Fibroblast of skin of left quadriceps (primary cell): ENCODE measurements around the gene OPCML.

ENCODE experiments used
- DNase-seq, 2 experiments: peaks; one replicate each; pipeline ENCODE4 v3.0.0-alpha.2; 2013; ENCODE audit warnings: low read depth in 2 of 2

Gene OPCML

GRCh38 chr11:133413703-133414102 lies 118.6 kb downstream of the OPCML start:
- DNase-seq = no peak

GRCh38 chr11:133409799-133410198 lies 122.5 kb downstream of the OPCML start:
- DNase-seq = no peak

GRCh38 chr11:133408936-133409335 lies 123.4 kb downstream of the OPCML start:
- no peak for DNase-seq

GRCh38 chr11:133408402-133408801 lies 123.9 kb downstream of the OPCML start:
- no peak for DNase-seq

- no peak for DNase-seq
Observed at GRCh38 chr11:133406489-133406888, 125.8 kb downstream of the OPCML start.

- no peak for DNase-seq
Observed at GRCh38 chr11:133403900-133404299, 128.4 kb downstream of the OPCML start.

- no peak for DNase-seq
Observed at GRCh38 chr11:133402551-133402950, 129.8 kb downstream of the OPCML start.

GRCh38 chr11:133399855-133400625 lies 132.3 kb downstream of the OPCML start:
- DNase-seq = no peak

GRCh38 chr11:133399294-133399693 lies 133.0 kb downstream of the OPCML start:
- no peak for DNase-seq

- no peak for DNase-seq
Observed at GRCh38 chr11:133390803-133391202, 141.5 kb downstream of the OPCML start.

- DNase-seq = no peak
Observed at GRCh38 chr11:133388975-133389568, 143.2 kb downstream of the OPCML start.

GRCh38 chr11:133388260-133388659 lies 144.0 kb downstream of the OPCML start:
- DNase-seq = no peak

GRCh38 chr11:133386852-133387251 lies 145.4 kb downstream of the OPCML start:
- DNase-seq = no peak

- no peak for DNase-seq
Observed at GRCh38 chr11:133386262-133386661, 146.0 kb downstream of the OPCML start.

- no peak for DNase-seq
Observed at GRCh38 chr11:133385781-133386180, 146.5 kb downstream of the OPCML start.

GRCh38 chr11:133384731-133385130 lies 147.6 kb downstream of the OPCML start:
- no peak for DNase-seq

GRCh38 chr11:133383689-133384088 lies 148.6 kb downstream of the OPCML start:
- DNase-seq = no peak

GRCh38 chr11:133383201-133383600 lies 149.1 kb downstream of the OPCML start:
- DNase-seq = no peak

GRCh38 chr11:133382131-133382812 lies 150.0 kb downstream of the OPCML start:
- no peak for DNase-seq

GRCh38 chr11:133381761-133382130 lies 150.6 kb downstream of the OPCML start:
- DNase-seq = no peak

GRCh38 chr11:133366147-133366546 lies 166.2 kb downstream of the OPCML start:
- DNase-seq = no peak

GRCh38 chr11:133362916-133363315 lies 169.4 kb downstream of the OPCML start:
- no peak for DNase-seq

GRCh38 chr11:133362156-133362555 lies 170.1 kb downstream of the OPCML start:
- DNase-seq = no peak
